ENCODE data around the gene ZBTB34. TPM values are rescaled to one million over a fixed set of nuclear protein-coding genes. Genes with fewer than 3 reads are reported as not detected.

The ZBTB34 gene
- total and polyA plus RNA-seq, 4 donors, result 1.1 to 9.5 (median 3.4) TPM

GRCh38 chr9:126915281-126915816 is 54.9 kb downstream of the ZBTB34 start:
- Histone ChIP-seq H3K36me3 (ENCODE audit: control insufficient read depth in 4 of 4, insufficient read depth in 3 of 4, low read depth in 1 of 4, low read length in 3 of 4) (no peaks in the 10 kb centered on the region), H3K9me3 (ENCODE audit: control insufficient read depth in 4 of 4, low read length in 3 of 4) (no peaks in the 10 kb centered on the region), H3K4me1 (ENCODE audit: control insufficient read depth in 4 of 4, insufficient read depth in 4 of 4, low read length in 3 of 4) (peaks cover 0 to 10% (median 7%) of the 10 kb centered on the region in 4 donors), H3K9ac (ENCODE audit: low read depth in 1 of 2, low read length in 2 of 2) (no peak overlapping the region), H3K27me3 (ENCODE audit: control insufficient read depth in 4 of 4, insufficient read depth in 4 of 4, low read length in 3 of 4) (no peaks in the 10 kb centered on the region), H3K4me3 (ENCODE audit: low read depth in 1 of 3, low read length in 3 of 3) (peak overlapping the region in 1 of 3 donors; percentile 99), H3K27ac (ENCODE audit: low read depth in 1 of 2, low read length in 2 of 2) (no peak overlapping the region)
- DNase-seq (ENCODE audit: low spot score), result no peak
- TF ChIP-seq, protein P1, sequence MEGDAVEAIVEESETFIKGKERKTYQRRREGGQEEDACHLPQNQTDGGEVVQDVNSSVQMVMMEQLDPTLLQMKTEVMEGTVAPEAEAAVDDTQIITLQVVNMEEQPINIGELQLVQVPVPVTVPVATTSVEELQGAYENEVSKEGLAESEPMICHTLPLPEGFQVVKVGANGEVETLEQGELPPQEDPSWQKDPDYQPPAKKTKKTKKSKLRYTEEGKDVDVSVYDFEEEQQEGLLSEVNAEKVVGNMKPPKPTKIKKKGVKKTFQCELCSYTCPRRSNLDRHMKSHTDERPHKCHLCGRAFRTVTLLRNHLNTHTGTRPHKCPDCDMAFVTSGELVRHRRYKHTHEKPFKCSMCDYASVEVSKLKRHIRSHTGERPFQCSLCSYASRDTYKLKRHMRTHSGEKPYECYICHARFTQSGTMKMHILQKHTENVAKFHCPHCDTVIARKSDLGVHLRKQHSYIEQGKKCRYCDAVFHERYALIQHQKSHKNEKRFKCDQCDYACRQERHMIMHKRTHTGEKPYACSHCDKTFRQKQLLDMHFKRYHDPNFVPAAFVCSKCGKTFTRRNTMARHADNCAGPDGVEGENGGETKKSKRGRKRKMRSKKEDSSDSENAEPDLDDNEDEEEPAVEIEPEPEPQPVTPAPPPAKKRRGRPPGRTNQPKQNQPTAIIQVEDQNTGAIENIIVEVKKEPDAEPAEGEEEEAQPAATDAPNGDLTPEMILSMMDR (IDR thresholded peaks at IDR 0.05; ENCODE audit: low read depth, low read length, missing input control), result no peak
- TF ChIP-seq TAF1 (conservative IDR thresholded peaks at IDR 0.05) (no peak), RAD21 (IDR thresholded peaks at IDR 0.05) (no peak), SP1 (IDR thresholded peaks at IDR 0.05) (no peak), ZBTB33 (IDR thresholded peaks at IDR 0.05) (no peak), EGR1 (IDR thresholded peaks at IDR 0.05; ENCODE audit: low read depth in 2 of 2) (no peak), HNF4A (conservative IDR thresholded peaks at IDR 0.05) (no peak), YY1 (IDR thresholded peaks at IDR 0.05) (no peak), HNF4G (IDR thresholded peaks at IDR 0.05) (no peak)
- TF ChIP-seq, protein P2, sequence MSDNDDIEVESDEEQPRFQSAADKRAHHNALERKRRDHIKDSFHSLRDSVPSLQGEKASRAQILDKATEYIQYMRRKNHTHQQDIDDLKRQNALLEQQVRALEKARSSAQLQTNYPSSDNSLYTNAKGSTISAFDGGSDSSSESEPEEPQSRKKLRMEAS (IDR thresholded peaks at IDR 0.05), result no peak
- TF ChIP-seq, protein P3, sequence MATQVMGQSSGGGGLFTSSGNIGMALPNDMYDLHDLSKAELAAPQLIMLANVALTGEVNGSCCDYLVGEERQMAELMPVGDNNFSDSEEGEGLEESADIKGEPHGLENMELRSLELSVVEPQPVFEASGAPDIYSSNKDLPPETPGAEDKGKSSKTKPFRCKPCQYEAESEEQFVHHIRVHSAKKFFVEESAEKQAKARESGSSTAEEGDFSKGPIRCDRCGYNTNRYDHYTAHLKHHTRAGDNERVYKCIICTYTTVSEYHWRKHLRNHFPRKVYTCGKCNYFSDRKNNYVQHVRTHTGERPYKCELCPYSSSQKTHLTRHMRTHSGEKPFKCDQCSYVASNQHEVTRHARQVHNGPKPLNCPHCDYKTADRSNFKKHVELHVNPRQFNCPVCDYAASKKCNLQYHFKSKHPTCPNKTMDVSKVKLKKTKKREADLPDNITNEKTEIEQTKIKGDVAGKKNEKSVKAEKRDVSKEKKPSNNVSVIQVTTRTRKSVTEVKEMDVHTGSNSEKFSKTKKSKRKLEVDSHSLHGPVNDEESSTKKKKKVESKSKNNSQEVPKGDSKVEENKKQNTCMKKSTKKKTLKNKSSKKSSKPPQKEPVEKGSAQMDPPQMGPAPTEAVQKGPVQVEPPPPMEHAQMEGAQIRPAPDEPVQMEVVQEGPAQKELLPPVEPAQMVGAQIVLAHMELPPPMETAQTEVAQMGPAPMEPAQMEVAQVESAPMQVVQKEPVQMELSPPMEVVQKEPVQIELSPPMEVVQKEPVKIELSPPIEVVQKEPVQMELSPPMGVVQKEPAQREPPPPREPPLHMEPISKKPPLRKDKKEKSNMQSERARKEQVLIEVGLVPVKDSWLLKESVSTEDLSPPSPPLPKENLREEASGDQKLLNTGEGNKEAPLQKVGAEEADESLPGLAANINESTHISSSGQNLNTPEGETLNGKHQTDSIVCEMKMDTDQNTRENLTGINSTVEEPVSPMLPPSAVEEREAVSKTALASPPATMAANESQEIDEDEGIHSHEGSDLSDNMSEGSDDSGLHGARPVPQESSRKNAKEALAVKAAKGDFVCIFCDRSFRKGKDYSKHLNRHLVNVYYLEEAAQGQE (IDR thresholded peaks at IDR 0.05), result no peak
- 14% methylated on average over 43 of the region's 43 CpGs for WGBS

GRCh38 chr9:126915846-126916543 is 55.6 kb downstream of the ZBTB34 start:
- Histone ChIP-seq H3K36me3 (ENCODE audit: control insufficient read depth in 4 of 4, insufficient read depth in 3 of 4, low read depth in 1 of 4, low read length in 3 of 4) (no peaks in the 10 kb centered on the region), H3K4me3 (ENCODE audit: low read depth in 1 of 3, low read length in 3 of 3) (no peak overlapping the region), H3K9me3 (ENCODE audit: control insufficient read depth in 4 of 4, low read length in 3 of 4) (no peaks in the 10 kb centered on the region), H3K4me1 (ENCODE audit: control insufficient read depth in 4 of 4, insufficient read depth in 4 of 4, low read length in 3 of 4) (peaks cover 0 to 10% (median 7%) of the 10 kb centered on the region in 4 donors), H3K27me3 (ENCODE audit: control insufficient read depth in 4 of 4, insufficient read depth in 4 of 4, low read length in 3 of 4) (no peaks in the 10 kb centered on the region), H3K9ac (ENCODE audit: low read depth in 1 of 2, low read length in 2 of 2) (no peak overlapping the region), H3K27ac (ENCODE audit: low read depth in 1 of 2, low read length in 2 of 2) (no peak overlapping the region)
- WGBS, result 85% methylated on average over 15 of the region's 15 CpGs
- no peak for DNase-seq (ENCODE audit: low spot score)
- TF ChIP-seq, protein P1 (IDR thresholded peaks at IDR 0.05; ENCODE audit: low read depth, low read length, missing input control), result no peak
- TF ChIP-seq NR2F2 (IDR thresholded peaks at IDR 0.05) (no peak), TAF1 (conservative IDR thresholded peaks at IDR 0.05) (no peak), SP1 (IDR thresholded peaks at IDR 0.05) (no peak), RAD21 (IDR thresholded peaks at IDR 0.05) (no peak), EGR1 (IDR thresholded peaks at IDR 0.05; ENCODE audit: low read depth in 2 of 2) (no peak), FOXA1 (IDR thresholded peaks at IDR 0.05) (no peak), GABPA (IDR thresholded peaks at IDR 0.05 in 1 of 2, conservative IDR thresholded peaks at IDR 0.05 in 1 of 2) (no peak), HNF4A (conservative IDR thresholded peaks at IDR 0.05) (no peak), JUND (IDR thresholded peaks at IDR 0.05) (no peak), RXRA (IDR thresholded peaks at IDR 0.05) (no peak)
- TF ChIP-seq, protein P2 (IDR thresholded peaks at IDR 0.05), result no peak
- TF ChIP-seq, protein P3 (IDR thresholded peaks at IDR 0.05), result no peak
